HS-5 (cell line): Measurements from ENCODE around the gene CTXN1.
"Not testable (repeated sequence)": the region's sequence is repeated elsewhere in the genome, so short reads cannot be mapped to it uniquely, and the experiment has no call there.

Source experiments
- DNase-seq: peaks from one replicate; pipeline ENCODE4 v3.0.0-alpha.2; 2012; ENCODE audit warnings: low read depth

CTXN1 gene

GRCh38 chr19:7899751-7900378 is 26.1 kb downstream of the CTXN1 start:
- DNase-seq = no peak

GRCh38 chr19:7898967-7899366 is 27.0 kb downstream of the CTXN1 start:
- no peak for DNase-seq

GRCh38 chr19:7897292-7897691 is 28.6 kb downstream of the CTXN1 start:
- no peak for DNase-seq

GRCh38 chr19:7895565-7895964 is 30.4 kb downstream of the CTXN1 start:
- no peak for DNase-seq

GRCh38 chr19:7894612-7895309 is 31.2 kb downstream of the CTXN1 start:
- DNase-seq = no peak

GRCh38 chr19:7893362-7894101 is 32.4 kb downstream of the CTXN1 start:
- not testable (repeated sequence) for DNase-seq

GRCh38 chr19:7888826-7889217 is 37.1 kb downstream of the CTXN1 start:
- no peak for DNase-seq

- DNase-seq = no peak
Observed at GRCh38 chr19:7888145-7888825, 37.6 kb downstream of the CTXN1 start, which contains the start of gene LRRC8E. TSS of gene LRRC8E (plus strand) at chr19:7888510. CDS start at chr19:7895604, 7,094 bp downstream.

- no peak for DNase-seq
Observed at GRCh38 chr19:7887408-7888144, 38.4 kb downstream of the CTXN1 start.

GRCh38 chr19:7885818-7886217 is 40.1 kb downstream of the CTXN1 start:
- DNase-seq = no peak

- no peak for DNase-seq
Observed at GRCh38 chr19:7883796-7884570, 42.0 kb downstream of the CTXN1 start.

- DNase-seq = no peak
Observed at GRCh38 chr19:7883105-7883504, 42.8 kb downstream of the CTXN1 start.

- no peak for DNase-seq
Observed at GRCh38 chr19:7881910-7882309, 44.0 kb downstream of the CTXN1 start.

- DNase-seq = no peak
Observed at GRCh38 chr19:7879836-7880235, 46.1 kb downstream of the CTXN1 start.

- no peak for DNase-seq
Observed at GRCh38 chr19:7879111-7879807, 46.7 kb downstream of the CTXN1 start.

- no peak for DNase-seq
Observed at GRCh38 chr19:7877249-7877836, 48.6 kb downstream of the CTXN1 start.

GRCh38 chr19:7874897-7875273 is 51.0 kb downstream of the CTXN1 start:
- DNase-seq = no peak
